Upper lobe of left lung (tissue), 4 donors: ENCODE results near the gene OR2T10.

Source experiments
- CTCF ChIP-seq, 6 experiments: fragments of 450-650 bp in 4 of 6; fragments of 200-600 bp in 2 of 6; sonication (generic) in 2 of 6; IDR thresholded peaks; one replicate each; pipeline ENCODE4 v1.5.1; 2016 to 2019; ENCODE audit warnings: antibody characterized with exemption in 6 of 6
- EP300 ChIP-seq, 4 donors: sonication (generic); formaldehyde crosslinking; IDR thresholded peaks; one replicate each; pipeline ENCODE4 v1.5.1; 2017; ENCODE audit warnings: antibody characterized with exemption in 4 of 4, control low read depth in 2 of 4
- POLR2A ChIP-seq, 4 donors: fragments of 450-650 bp; IDR thresholded peaks; one replicate each; pipeline ENCODE4 v1.5.1; 2016 to 2017; ENCODE audit warnings: antibody characterized with exemption in 4 of 4, mild to moderate bottlenecking in 2 of 4

- no peak for TF ChIP-seq CTCF (IDR thresholded peaks at IDR 0.05)
- no peak for TF ChIP-seq EP300 (IDR thresholded peaks at IDR 0.05)
- no peak for TF ChIP-seq POLR2A (IDR thresholded peaks at IDR 0.05)
These were observed 30.7 kb upstream of the OR2T10 start for GRCh38 chr1:248627971-248628844.
